Ovary (tissue), 3 donors: ENCODE results near the gene TSPAN5.

Experiments used
- CTCF ChIP-seq, 3 donors: fragments of 450-650 bp in 2 of 3; fragments of 200-600 bp in 1 of 3; IDR thresholded peaks; one replicate each; pipeline versions ENCODE4 v1.5.1 to v1.8.0; 2016 to 2022; ENCODE audit warnings: antibody characterized with exemption in 3 of 3, mild to moderate bottlenecking in 1 of 3
- EP300 ChIP-seq: sonication (generic); formaldehyde crosslinking; IDR thresholded peaks from one replicate; pipeline ENCODE4 v1.6.1; 2017; ENCODE audit warnings: antibody characterized with exemption
- POLR2A ChIP-seq: fragments of 450-650 bp; IDR thresholded peaks from one replicate; pipeline ENCODE4 v1.6.1; 2017; ENCODE audit warnings: antibody characterized with exemption, mild to moderate bottlenecking, moderate library complexity
- donor health status: DM: no; HTN: no; CAD: no.

- no peak for TF ChIP-seq CTCF (IDR thresholded peaks at IDR 0.05)
- no peak for TF ChIP-seq EP300
- TF ChIP-seq POLR2A, result no peak
Observed at GRCh38 chr4:98568941-98569663, 89.3 kb downstream of the TSPAN5 start.
